ENCODE measurements around the gene FAM217A.
A peak's percentile ranks its signal among the peaks of the same experiment; 100 is the strongest.

FAM217A gene

DNA sequence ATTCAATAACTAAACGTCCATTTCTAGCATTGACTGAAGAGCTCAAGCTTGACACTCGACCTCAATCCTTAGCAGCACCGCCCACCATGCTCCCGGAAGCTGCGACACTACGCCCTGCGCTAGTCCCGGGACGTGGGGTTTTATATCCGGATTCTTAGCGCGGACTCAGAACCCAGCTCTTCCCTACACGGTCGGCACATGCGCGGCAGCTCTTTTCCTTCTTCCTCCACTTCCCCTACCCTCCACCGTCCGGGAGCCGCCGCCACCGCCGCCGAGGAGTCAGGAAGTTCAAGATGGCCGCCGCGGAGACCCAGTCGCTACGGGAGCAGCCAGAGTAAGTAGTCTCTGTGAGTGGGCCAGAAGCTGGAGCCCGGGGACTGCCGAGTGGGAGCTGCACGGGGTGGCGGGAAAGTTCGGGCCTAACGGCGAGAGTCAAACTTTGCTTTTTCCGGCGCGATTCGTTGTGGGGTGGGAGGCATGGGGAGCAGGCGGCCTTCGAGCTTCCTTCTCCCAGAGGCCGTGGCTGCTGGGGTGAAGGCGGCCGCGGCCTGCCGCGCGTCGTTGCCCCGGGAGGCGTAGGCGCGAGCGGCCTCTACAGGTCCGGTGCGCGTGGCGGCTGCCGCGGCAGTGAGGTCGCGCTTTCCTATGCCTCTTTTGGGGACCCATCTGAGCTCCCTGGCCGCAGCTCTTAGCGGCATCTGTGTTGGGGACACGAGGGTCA is 57.6 kb downstream of the FAM217A start:
- DNase-seq (ENCODE audit: low read depth): peak; percentile 87

DNA sequence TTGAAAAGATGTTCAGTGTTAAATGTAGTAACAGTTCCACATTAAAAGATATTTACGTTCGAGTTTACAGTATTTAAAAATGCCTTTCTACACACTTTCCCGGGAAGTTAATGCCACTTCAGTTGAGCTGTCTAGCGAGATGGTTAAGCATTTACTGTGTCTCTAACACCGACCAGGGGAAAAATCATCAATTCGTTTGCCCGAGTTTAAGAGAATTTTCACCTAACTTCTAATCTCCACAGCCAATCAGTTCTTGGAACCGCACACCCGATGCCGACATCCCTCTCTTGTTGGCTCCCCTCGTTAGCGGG is 58.2 kb downstream of the FAM217A start:
- DNase-seq (ENCODE audit: low read depth): no peak

DNA sequence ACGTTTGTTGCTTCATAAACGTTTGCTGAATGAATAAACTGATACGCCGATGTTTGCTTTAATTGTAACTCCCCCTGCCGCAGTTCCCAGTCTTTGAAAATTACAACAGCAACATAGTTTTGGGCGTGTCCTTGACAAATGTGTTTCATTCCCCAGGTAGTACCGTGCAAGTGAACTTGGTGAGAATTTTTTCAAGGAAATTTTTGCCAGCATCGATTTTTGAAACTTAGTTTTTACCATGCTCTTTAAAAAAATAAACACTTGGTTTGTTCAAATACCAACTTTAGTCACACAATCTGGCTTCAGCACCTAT is 60.1 kb downstream of the FAM217A start:
- DNase-seq (ENCODE audit: low read depth): no peak

All from GM04503 (cell line).